Urinary bladder (tissue), 4 donors: ENCODE results near the gene MEF2D. TPM values are rescaled to one million over a fixed set of nuclear protein-coding genes. Genes with fewer than 3 reads are reported as not detected.

Source experiments
- DNase-seq: peaks from one replicate; pipeline ENCODE4 v3.0.0-alpha.2; 2015; ENCODE audit errors: extremely low spot score
- H3K27ac ChIP-seq: one replicate; pipeline ENCODE4 v1.5.1; 2013; ENCODE audit warnings: low read depth, mild to moderate bottlenecking, moderate library complexity
- H3K36me3 ChIP-seq: one replicate; pipeline ENCODE4 v1.6.1; 2013; ENCODE audit warnings: mild to moderate bottlenecking, moderate library complexity; ENCODE audit not compliant: insufficient read depth
- H3K4me1 ChIP-seq: one replicate; pipeline ENCODE4 v1.6.1; 2013; ENCODE audit warnings: mild to moderate bottlenecking, moderate library complexity; ENCODE audit not compliant: insufficient read depth
- H3K4me3 ChIP-seq: one replicate; pipeline ENCODE4 v1.5.1; 2013; ENCODE audit warnings: low read depth, low read length
- WGBS: extraction: QIAGEN DNeasy Blood & Tissue Kit; methylation state at CpG from one replicate; pipeline ENCODE4 v1.1.7; 2013; 5-methylcytosine and 5-hydroxymethylcytosine counted together
- polyA plus RNA-seq: library from polyadenylated mRNA; stranded (reverse); fragments of 200-250 nt; gene quantifications from one replicate; pipeline ENCODE4 v1.2.3, GENCODE V29; 2013
- total RNA-seq: library from RNA; depleted of rRNA; stranded (reverse); fragments of >200 nt; gene quantifications from one replicate; pipeline ENCODE4 v1.2.3, GENCODE V29; 2014
- donor health status: healthy with polysubstance abuse.
- donor health status: healthy.

MEF2D gene
- total and polyA plus RNA-seq, 2 donors: 10.0 to 55.5 TPM

- WGBS: 97% methylated on average over 2 of the region's 2 CpGs
- Histone ChIP-seq H3K27ac (no peak overlapping the region), H3K36me3 (no peaks in the 10 kb centered on the region), H3K4me3 (no peak overlapping the region), H3K4me1 (no peaks in the 10 kb centered on the region)
- DNase-seq: no peak
Measured at GRCh38 chr1:156483397-156483796, 17.2 kb downstream of the MEF2D start.

GRCh38 chr1:156482276-156482675 lies 18.3 kb downstream of the MEF2D start:
- WGBS: 89% methylated on average over 19 of the region's 19 CpGs
- no peak overlapping the region for H3K4me3 ChIP-seq
- H3K36me3 ChIP-seq: no peaks in the 10 kb centered on the region
- H3K4me1 ChIP-seq: no peaks in the 10 kb centered on the region
- no peak for DNase-seq
- no peak overlapping the region for H3K27ac ChIP-seq

GRCh38 chr1:156481527-156481926 lies 19.0 kb downstream of the MEF2D start:
- H3K27ac ChIP-seq: no peak overlapping the region
- DNase-seq: no peak
- no peaks in the 10 kb centered on the region for H3K36me3 ChIP-seq
- 86% methylated on average over 5 of the region's 5 CpGs for WGBS
- no peak overlapping the region for H3K4me3 ChIP-seq
- H3K4me1 ChIP-seq: no peaks in the 10 kb centered on the region

- H3K27ac ChIP-seq: peak overlapping the region; percentile 14
- H3K4me1 ChIP-seq: no peaks in the 10 kb centered on the region
- H3K36me3 ChIP-seq: no peaks in the 10 kb centered on the region
- no peak overlapping the region for H3K4me3 ChIP-seq
- no peak for DNase-seq
- 38% methylated on average over 34 of the region's 34 CpGs for WGBS
Measured at GRCh38 chr1:156480411-156481192, 20.0 kb downstream of the MEF2D start.

GRCh38 chr1:156480016-156480370 lies 20.6 kb downstream of the MEF2D start:
- Histone ChIP-seq H3K27ac (no peak overlapping the region), H3K36me3 (no peaks in the 10 kb centered on the region), H3K4me3 (no peak overlapping the region), H3K4me1 (no peaks in the 10 kb centered on the region)
- 41% methylated on average over 4 of the region's 4 CpGs for WGBS
- no peak for DNase-seq

- WGBS: 86% methylated on average over 15 of the region's 15 CpGs
- DNase-seq: no peak
- H3K27ac ChIP-seq: no peak overlapping the region
- no peaks in the 10 kb centered on the region for H3K4me1 ChIP-seq
- no peak overlapping the region for H3K4me3 ChIP-seq
- H3K36me3 ChIP-seq: no peaks in the 10 kb centered on the region
Measured at GRCh38 chr1:156479093-156480015, 21.2 kb downstream of the MEF2D start.

- WGBS: 88% methylated on average over 8 of the region's 8 CpGs
- Histone ChIP-seq H3K36me3 (no peaks in the 10 kb centered on the region), H3K4me1 (no peaks in the 10 kb centered on the region), H3K27ac (peak overlapping the region; percentile 31), H3K4me3 (no peak overlapping the region)
- no peak for DNase-seq
Measured at GRCh38 chr1:156478250-156478627, 22.3 kb downstream of the MEF2D start.

GRCh38 chr1:156477526-156478249 lies 22.9 kb downstream of the MEF2D start:
- Histone ChIP-seq H3K4me1 (no peaks in the 10 kb centered on the region), H3K4me3 (no peak overlapping the region), H3K27ac (peak overlapping the region; percentile 77), H3K36me3 (no peaks in the 10 kb centered on the region)
- 65% methylated on average over 3 of the region's 3 CpGs for WGBS
- DNase-seq: no peak

- H3K4me1 ChIP-seq: no peaks in the 10 kb centered on the region
- no peak overlapping the region for H3K4me3 ChIP-seq
- peak overlapping the region; percentile 77 for H3K27ac ChIP-seq
- H3K36me3 ChIP-seq: no peaks in the 10 kb centered on the region
- DNase-seq: no peak
- 34% methylated on average over 8 of the region's 8 CpGs for WGBS
Measured at GRCh38 chr1:156476501-156477298, 23.9 kb downstream of the MEF2D start.

- DNase-seq: no peak
- Histone ChIP-seq H3K36me3 (no peaks in the 10 kb centered on the region), H3K4me3 (no peak overlapping the region), H3K4me1 (no peaks in the 10 kb centered on the region), H3K27ac (peak overlapping the region; percentile 77)
- WGBS: 40% methylated on average over 25 of the region's 25 CpGs
Measured at GRCh38 chr1:156475568-156476500, 24.7 kb downstream of the MEF2D start.

GRCh38 chr1:156474966-156475365 lies 25.6 kb downstream of the MEF2D start:
- no peak for DNase-seq
- Histone ChIP-seq H3K27ac (peak overlapping the region; percentile 40), H3K4me1 (no peaks in the 10 kb centered on the region), H3K36me3 (no peaks in the 10 kb centered on the region), H3K4me3 (no peak overlapping the region)
- 88% methylated on average over 7 of the region's 7 CpGs for WGBS
